ENCODE data around the gene METRNL. TPM values are rescaled to one million over a fixed set of nuclear protein-coding genes. Genes with fewer than 3 reads are reported as not detected.
"Not testable (repeated sequence)": the region's sequence is repeated elsewhere in the genome, so short reads cannot be mapped to it uniquely, and the experiment has no call there.

The METRNL gene, protein sequence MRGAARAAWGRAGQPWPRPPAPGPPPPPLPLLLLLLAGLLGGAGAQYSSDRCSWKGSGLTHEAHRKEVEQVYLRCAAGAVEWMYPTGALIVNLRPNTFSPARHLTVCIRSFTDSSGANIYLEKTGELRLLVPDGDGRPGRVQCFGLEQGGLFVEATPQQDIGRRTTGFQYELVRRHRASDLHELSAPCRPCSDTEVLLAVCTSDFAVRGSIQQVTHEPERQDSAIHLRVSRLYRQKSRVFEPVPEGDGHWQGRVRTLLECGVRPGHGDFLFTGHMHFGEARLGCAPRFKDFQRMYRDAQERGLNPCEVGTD
- 26.6 and 32.0 TPM in 2 replicates for total RNA-seq (2014; rRNA removed; shearing (Covaris generic))

DNA sequence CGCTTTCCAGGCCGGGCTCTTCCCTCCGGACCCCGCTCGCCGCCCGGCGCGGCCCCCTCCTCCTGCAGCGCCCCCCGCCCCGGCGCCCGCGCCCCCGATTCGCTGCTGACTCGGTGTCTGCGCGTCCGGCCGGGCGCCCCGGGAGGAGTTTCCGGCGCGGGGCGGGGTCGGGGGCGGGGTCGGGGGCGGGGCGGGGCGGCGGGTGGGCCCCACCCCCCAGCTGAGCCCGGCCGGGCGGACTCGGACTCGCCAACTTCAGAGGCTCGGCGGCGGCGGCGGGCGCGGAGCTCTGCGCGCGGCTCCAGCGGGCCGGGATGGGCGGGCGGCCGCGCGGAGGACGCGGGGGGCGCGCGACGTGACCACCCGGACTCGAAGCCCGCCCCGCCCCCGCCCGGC is at the start of gene METRNL:
Gene METRNL (plus strand): TSS at position 258 of the 396 bp plus-strand sequence. CDS start 207 bp downstream, outside the sequence.
- Histone ChIP-seq H3K27me3 (ENCODE audit: control insufficient read depth, insufficient read depth, low read length) (peaks cover 31% of the 10 kb centered on the region), H3K36me3 (replicated peaks; ENCODE audit: control insufficient read depth, insufficient read depth, low read length) (no peaks in the 10 kb centered on the region), H3K4me3 (ENCODE audit: insufficient read depth, low read depth, low read length) (peak within 1 kb of the TSS; percentile 54)
- peak; percentile 99 for DNase-seq

DNA sequence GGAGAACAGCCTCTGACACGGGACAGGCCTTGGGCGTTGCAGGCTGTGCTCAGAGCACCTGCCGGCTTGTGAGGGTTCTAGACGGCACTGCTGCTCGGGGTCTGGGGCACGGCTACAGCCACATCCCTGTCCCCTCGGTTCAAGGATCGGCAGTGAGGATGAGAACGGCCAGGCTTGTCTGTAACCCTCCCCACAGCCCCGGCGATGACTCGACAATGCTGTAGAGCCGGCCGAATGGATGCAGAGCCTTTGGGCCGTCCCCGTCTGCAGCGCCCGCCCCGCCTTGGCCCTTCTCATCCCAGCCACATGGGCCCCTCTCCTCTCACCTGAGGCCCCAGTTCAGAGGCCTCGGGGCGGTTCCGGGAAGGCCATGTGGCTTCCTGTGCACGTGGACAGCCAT is 49.0 kb upstream of the METRNL start:
- Histone ChIP-seq H3K27me3 (ENCODE audit: control insufficient read depth, insufficient read depth, low read length) (no peaks in the 10 kb centered on the region), H3K4me3 (ENCODE audit: insufficient read depth, low read depth, low read length) (no peak overlapping the region), H3K36me3 (replicated peaks; ENCODE audit: control insufficient read depth, insufficient read depth, low read length) (no peaks in the 10 kb centered on the region; the same call in 1 of the 2 replicates)
- peak; percentile 68 for DNase-seq

DNA sequence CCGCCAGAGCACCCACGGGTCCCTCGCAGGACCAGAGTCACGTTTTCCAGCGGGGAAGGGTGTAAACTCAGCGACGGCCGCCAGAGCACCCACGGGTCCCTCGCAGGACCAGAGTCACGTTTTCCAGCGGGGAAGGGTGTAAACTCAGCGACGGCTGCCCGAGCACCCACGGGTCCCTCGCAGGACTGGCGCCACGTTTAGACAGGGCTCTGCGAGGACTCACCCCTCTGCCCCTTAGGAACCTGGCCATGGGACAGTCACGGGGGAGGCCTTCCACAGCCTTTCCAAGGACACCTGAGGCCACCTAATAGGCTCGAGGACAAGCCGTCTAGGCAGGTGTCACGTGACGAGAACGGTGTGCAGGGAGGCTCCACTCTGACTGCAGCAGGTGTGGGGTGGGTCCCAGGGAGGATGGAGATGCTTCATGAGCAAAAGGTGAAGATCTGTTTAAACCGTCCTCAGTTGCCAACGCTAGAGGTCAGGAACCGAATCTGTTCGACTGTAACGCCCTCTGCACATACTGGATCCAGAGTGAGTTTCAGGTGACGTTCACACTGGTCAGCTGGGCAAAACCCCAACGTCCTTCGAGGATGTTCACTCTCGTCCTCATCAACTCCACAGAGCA is 48.0 kb upstream of the METRNL start:
- Histone ChIP-seq H3K36me3 (replicated peaks; ENCODE audit: control insufficient read depth, insufficient read depth, low read length) (no peaks in the 10 kb centered on the region; the same call in none of the 2 replicates), H3K27me3 (ENCODE audit: control insufficient read depth, insufficient read depth, low read length) (no peaks in the 10 kb centered on the region), H3K4me3 (ENCODE audit: insufficient read depth, low read depth, low read length) (no peak overlapping the region)
- DNase-seq: peak; percentile 30

GRCh38 chr17:83031946-83032451 is 47.4 kb upstream of the METRNL start:
- not testable (repeated sequence) for H3K4me3 ChIP-seq (ENCODE audit: insufficient read depth, low read depth, low read length); H3K27me3 ChIP-seq (ENCODE audit: control insufficient read depth, insufficient read depth, low read length); DNase-seq; H3K36me3 ChIP-seq (replicated peaks; ENCODE audit: control insufficient read depth, insufficient read depth, low read length)

DNA sequence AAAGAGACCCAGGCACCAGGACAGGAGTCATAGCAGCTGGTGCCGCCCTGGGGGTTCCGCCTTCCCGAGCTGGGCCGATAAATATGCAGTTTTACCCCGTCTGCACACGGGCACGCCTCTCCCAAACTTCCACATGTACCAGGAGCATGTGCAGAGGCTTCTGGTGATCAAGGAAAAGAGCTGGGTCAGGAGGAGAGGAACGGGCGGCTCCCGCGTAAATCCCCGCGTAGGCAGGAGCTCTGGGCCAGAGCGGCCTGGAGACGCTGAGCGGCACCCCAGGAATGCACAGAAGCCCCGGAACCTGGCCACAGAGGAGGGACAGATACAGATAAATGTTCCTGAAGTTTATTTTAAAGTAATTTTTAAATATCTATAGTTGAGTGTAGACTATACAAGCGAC is 46.6 kb upstream of the METRNL start:
- Histone ChIP-seq H3K27me3 (ENCODE audit: control insufficient read depth, insufficient read depth, low read length) (no peaks in the 10 kb centered on the region), H3K36me3 (replicated peaks; ENCODE audit: control insufficient read depth, insufficient read depth, low read length) (peaks cover 2% of the 10 kb centered on the region), H3K4me3 (ENCODE audit: insufficient read depth, low read depth, low read length) (no peak overlapping the region)
- DNase-seq: peak; percentile 48

GRCh38 chr17:83034525-83034924 is 44.9 kb upstream of the METRNL start:
- Histone ChIP-seq H3K27me3 (ENCODE audit: control insufficient read depth, insufficient read depth, low read length) (no peaks in the 10 kb centered on the region), H3K4me3 (ENCODE audit: insufficient read depth, low read depth, low read length) (no peak overlapping the region), H3K36me3 (replicated peaks; ENCODE audit: control insufficient read depth, insufficient read depth, low read length) (peaks cover 2% of the 10 kb centered on the region)
- DNase-seq: peak; percentile 8

- Histone ChIP-seq H3K36me3 (replicated peaks; ENCODE audit: control insufficient read depth, insufficient read depth, low read length) (peaks cover 2% of the 10 kb centered on the region), H3K27me3 (ENCODE audit: control insufficient read depth, insufficient read depth, low read length) (no peaks in the 10 kb centered on the region), H3K4me3 (ENCODE audit: insufficient read depth, low read depth, low read length) (no peak overlapping the region)
- DNase-seq: peak; percentile 13
These were observed 43.7 kb upstream of the METRNL start for GRCh38 chr17:83035722-83036121.

- H3K4me3 ChIP-seq (ENCODE audit: insufficient read depth, low read depth, low read length): no peak overlapping the region
- peaks cover 2% of the 10 kb centered on the region for H3K36me3 ChIP-seq (replicated peaks; ENCODE audit: control insufficient read depth, insufficient read depth, low read length)
- peak; percentile 22 for DNase-seq
- H3K27me3 ChIP-seq (ENCODE audit: control insufficient read depth, insufficient read depth, low read length): no peaks in the 10 kb centered on the region
These were observed 43.2 kb upstream of the METRNL start for GRCh38 chr17:83036193-83036592.

- H3K27me3 ChIP-seq (ENCODE audit: control insufficient read depth, insufficient read depth, low read length): no peaks in the 10 kb centered on the region
- no peak overlapping the region for H3K4me3 ChIP-seq (ENCODE audit: insufficient read depth, low read depth, low read length)
- H3K36me3 ChIP-seq (replicated peaks; ENCODE audit: control insufficient read depth, insufficient read depth, low read length): peaks cover 2% of the 10 kb centered on the region
- DNase-seq: peak; percentile 35
These were observed 42.7 kb upstream of the METRNL start for GRCh38 chr17:83036666-83037065.

GRCh38 chr17:83037084-83037873 is 42.1 kb upstream of the METRNL start:
- peak; percentile 52 for DNase-seq
- peaks cover 2% of the 10 kb centered on the region for H3K36me3 ChIP-seq (replicated peaks; ENCODE audit: control insufficient read depth, insufficient read depth, low read length)
- no peak overlapping the region for H3K4me3 ChIP-seq (ENCODE audit: insufficient read depth, low read depth, low read length)
- no peaks in the 10 kb centered on the region for H3K27me3 ChIP-seq (ENCODE audit: control insufficient read depth, insufficient read depth, low read length)

- no peaks in the 10 kb centered on the region for H3K27me3 ChIP-seq (ENCODE audit: control insufficient read depth, insufficient read depth, low read length)
- H3K36me3 ChIP-seq (replicated peaks; ENCODE audit: control insufficient read depth, insufficient read depth, low read length): peaks cover 2% of the 10 kb centered on the region
- H3K4me3 ChIP-seq (ENCODE audit: insufficient read depth, low read depth, low read length): no peak overlapping the region
- DNase-seq: no peak
These were observed 41.6 kb upstream of the METRNL start for GRCh38 chr17:83037874-83038165.

- H3K36me3 ChIP-seq (replicated peaks; ENCODE audit: control insufficient read depth, insufficient read depth, low read length); H3K27me3 ChIP-seq (ENCODE audit: control insufficient read depth, insufficient read depth, low read length); H3K4me3 ChIP-seq (ENCODE audit: insufficient read depth, low read depth, low read length): not testable (repeated sequence)
- DNase-seq: peak; percentile 23
These were observed 40.4 kb upstream of the METRNL start for GRCh38 chr17:83038983-83039382.

DNA sequence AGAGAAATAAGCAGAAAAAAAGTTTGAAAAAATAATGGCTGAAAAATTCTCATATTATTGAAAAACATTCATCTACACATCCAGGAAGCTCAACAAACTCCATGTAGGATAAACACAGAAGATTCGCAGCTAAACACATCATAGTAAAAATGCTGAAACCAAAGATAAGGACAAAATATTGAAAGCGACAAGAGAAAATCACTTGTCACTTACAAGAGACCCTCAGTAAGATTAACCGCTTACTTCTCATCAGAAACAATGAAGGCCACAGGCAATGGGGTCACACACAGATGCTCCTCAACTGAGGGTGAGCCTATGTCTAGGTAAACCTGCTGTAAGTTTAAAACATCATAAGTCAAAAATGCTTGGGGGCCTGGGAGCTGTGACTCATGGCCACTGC is 38.1 kb upstream of the METRNL start:
- peak; percentile 8 for DNase-seq

GRCh38 chr17:83042522-83043158 is 36.8 kb upstream of the METRNL start:
- Histone ChIP-seq H3K27me3 (ENCODE audit: control insufficient read depth, insufficient read depth, low read length) (no peaks in the 10 kb centered on the region), H3K4me3 (ENCODE audit: insufficient read depth, low read depth, low read length) (no peak overlapping the region), H3K36me3 (replicated peaks; ENCODE audit: control insufficient read depth, insufficient read depth, low read length) (no peaks in the 10 kb centered on the region; the same call in 1 of the 2 replicates)
- no peak for DNase-seq

More for the DNA sequence above, 38.1 kb upstream of the METRNL start:
- Histone ChIP-seq H3K4me3 (ENCODE audit: insufficient read depth, low read depth, low read length) (no peak overlapping the region), H3K27me3 (ENCODE audit: control insufficient read depth, insufficient read depth, low read length) (no peaks in the 10 kb centered on the region), H3K36me3 (replicated peaks; ENCODE audit: control insufficient read depth, insufficient read depth, low read length) (peaks cover 2% of the 10 kb centered on the region)

All from H7 (cell line).